GM18868 (cell line): ENCODE data around the gene ATL3.
A peak's percentile ranks its signal among the peaks of the same experiment; 100 is the strongest.
"Not testable (repeated sequence)": the region's sequence is repeated elsewhere in the genome, so short reads cannot be mapped to it uniquely, and the experiment has no call there.

Experiments
- ATAC-seq: cut with Tn5 transposase; IDR thresholded peaks from one replicate; pipeline ENCODE4 v1.9.1; 2021; ENCODE audit warnings: mild to moderate bottlenecking, moderate library complexity; ENCODE audit not compliant: unreplicated experiment

The ATL3 gene

DNA sequence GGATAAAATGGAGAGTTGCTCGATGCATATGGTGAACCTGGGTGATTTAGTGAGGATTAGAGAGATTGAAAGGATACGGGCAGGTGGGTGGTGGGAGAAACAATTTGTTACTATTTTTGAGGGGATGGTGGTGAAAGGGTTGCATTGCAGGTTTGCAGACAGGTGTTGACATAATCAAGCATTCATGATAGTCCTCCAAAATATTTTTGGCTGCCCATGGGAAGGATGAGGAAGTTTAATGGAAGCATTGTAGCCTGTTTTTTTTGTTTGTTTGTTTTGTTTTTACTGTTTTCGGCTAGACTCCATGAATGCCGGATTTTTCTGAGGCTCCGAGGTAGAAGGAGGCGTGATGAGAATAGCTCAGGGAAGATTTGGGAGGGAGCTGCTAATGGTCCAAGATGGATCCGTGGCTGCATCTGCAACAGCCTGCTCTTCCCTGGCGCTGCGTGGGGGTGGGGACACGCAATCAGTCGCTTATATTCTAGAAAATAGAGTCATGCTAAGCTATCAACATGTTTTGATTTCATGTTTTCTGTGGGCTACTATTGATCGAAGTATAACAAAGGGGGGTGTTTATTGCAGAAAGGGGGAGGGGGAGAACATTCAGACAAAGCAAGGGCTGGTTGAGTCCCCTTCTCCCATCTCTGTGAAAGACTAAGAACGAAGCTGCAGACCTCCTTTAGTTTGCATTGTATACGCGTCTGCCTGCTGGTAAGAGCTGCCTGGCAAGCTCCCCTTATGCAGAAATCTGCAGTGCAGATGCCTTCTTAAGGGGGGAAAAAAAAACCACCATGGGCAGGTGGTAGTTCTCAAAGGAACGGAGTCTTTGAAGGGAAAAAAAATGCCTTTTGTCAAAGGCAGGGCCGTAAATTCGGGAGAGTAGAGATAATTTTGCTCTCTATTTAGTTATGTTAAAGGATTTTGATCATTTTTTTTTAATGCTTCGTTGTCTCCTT is 11.2 kb upstream of the ATL3 start:
- no peak for ATAC-seq

DNA sequence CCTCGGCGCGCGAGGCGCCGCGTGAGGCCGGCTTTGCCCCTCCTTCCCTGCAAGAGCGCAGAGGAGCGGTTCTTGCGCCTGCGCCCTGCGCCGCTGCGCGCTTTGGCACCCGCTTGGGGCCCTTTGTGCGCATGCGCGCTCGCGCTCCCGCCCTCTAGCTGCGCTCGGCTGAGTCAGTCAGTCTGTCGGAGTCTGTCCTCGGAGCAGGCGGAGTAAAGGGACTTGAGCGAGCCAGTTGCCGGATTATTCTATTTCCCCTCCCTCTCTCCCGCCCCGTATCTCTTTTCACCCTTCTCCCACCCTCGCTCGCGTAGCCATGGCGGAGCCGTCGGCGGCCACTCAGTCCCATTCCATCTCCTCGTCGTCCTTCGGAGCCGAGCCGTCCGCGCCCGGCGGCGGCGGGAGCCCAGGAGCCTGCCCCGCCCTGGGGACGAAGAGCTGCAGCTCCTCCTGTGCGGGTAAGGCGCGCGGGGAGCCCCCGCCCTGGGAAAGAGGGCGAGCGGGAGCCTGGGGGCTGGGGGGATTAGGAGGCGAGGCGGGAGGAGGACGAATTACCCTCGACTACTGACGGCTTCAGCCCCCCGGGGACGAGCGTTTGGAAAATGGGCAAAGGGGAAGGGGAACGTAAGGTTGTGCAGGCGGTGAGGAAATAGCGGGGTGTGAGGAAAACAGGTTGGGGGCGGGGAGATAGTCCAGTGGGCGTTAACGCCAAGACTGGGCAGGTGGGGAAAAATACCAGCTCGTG is 10.3 kb upstream of the ATL3 start, which contains the start of gene RTN3:
TSS of gene RTN3 (plus strand) at position 180 of the 745 bp plus-strand sequence. CDS start at position 317, 137 bp downstream.
- ATAC-seq: peak; percentile 84

DNA sequence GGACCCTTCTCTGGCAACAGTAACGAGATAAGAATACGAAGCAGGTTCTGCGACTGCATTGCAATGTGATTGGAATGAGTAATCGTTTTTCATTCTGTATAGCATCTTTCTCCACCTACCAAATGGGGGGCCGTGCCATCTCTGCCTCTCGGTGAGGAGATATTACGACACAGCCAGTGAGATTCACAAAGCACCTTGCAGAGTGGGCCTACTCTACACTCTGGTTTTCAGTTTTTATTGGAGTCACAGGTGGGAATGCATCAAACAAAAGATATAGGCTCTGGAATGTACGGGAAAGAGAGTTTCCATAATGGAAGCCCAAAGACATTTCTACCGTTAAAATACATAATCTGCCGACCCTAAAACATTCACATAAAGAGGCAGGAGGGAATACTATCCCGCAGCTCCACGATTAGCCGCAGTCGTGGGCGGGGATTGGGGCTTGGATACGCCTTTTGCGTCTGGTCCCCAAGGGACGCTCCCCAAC is 9.7 kb upstream of the ATL3 start:
- ATAC-seq: no peak

DNA sequence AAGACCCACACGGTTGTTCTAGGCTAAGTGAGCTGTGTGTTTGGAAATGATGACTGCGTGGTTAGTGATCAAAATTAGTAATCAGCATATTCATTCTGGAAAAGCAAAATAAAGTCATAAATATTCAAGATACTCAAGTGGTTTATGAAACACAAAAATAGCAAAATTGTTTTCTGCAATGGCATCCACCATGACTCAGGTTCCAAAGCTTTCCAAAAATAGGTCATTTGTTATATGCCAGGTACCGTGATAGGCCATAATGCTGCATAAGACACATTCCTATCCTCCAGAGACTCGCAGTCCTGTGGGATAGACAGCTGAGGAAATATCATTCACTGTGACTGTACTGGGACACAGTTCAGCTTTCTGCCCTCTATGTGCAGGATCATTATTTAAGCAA is 2.4 kb upstream of the ATL3 start:
- ATAC-seq: no peak

DNA sequence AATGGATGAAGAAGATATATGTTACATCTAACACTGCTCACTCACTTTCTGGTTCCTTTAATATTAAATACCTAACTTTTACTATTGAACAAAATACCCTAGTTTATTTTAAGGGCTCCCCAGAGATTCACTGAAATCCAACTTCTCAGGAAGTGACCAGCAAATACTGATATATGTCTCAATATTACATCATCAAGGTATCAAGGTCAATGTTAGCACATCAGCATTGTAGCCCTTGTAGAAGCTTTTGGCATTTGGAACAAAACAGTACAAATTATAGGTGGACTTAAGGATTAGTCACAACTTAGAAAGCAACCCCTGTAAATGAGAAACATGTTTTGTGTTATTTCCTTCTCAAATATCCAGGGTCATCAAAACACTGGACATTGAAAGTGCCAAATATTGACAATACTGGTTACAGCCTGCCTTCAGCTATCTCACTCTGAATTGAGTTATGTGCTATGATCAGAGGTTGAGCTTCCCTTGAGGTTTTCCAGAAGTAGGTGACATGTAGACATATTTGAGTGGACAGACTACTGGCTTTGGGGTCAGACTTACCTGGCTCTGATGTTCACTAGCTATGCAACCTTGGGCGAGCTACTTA is 1.9 kb upstream of the ATL3 start:
- ATAC-seq: no peak

DNA sequence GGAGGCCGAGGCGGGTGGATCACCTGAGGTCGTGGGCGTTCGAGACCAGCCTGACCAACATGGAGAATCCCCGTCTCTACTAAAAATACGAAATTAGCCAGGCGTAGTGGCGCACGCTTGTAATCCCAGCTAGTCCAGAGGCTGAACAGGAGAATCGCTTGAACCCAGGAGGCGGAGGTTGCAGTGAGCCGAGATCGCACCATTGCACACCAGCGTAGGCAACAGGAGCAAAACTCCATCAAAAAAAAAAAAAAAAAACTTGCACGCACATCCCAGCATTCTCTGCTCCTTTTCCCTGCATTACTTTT is 934 bp upstream of the ATL3 start:
- no peak for ATAC-seq

DNA sequence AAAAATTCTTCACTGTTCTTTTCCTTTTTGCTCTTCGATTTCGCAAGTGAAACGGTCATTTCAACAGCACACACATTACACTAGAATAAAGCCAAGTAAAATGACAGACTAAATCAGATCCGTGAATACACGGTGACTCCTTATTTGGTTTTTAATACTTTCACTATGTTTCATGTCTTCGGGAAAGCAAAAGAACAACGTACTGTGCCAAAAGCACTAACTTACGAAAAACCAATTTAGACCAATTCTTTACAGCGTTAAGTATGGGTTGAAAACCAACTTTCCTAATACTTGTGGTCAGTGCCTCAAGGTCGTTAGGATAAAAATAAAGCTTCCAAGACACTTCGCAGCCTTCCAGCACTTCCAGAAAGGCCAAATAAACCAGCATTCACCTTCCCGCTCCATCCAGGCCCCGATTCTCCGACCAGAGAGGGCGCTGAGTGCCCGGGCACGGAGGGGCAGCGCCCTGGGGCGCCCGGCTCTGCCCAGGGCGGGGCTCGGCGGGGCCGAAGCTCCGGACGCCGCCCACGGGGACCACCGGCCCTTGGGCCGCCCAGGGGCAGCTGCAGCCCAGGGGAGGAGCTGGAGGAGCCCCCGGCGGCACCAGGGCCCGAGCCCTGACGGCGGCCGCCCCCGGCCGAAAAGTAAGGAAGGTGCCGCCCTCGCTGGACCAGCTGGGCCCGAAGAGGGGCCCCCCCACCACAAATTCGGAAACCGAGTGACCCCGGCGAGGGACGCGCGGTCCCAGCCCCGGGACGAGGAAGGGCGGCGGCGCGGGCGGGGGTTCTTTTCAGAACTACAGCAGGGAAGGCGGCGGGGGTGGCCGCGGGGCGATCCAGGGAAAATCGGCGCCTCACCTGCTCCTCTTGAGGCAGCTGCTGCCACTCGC is 499 bp downstream of the ATL3 start:
- ATAC-seq: peak; percentile 37

DNA sequence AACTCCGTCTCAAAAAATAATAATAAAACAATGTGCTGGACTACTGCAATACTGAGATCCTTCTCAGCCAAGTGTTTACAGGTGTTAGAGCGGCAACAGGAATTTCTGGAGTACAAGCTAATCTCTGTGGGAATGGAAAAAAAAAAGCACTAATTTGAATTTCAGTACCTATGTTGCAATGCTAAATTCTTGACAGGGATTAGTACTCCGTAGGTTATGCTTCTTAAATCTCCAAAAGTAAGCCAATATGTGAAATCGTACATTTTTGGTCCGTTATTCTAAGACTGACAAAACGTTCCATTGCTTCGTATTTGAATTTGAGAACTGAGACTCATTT is 1.1 kb downstream of the ATL3 start:
- ATAC-seq: no peak

DNA sequence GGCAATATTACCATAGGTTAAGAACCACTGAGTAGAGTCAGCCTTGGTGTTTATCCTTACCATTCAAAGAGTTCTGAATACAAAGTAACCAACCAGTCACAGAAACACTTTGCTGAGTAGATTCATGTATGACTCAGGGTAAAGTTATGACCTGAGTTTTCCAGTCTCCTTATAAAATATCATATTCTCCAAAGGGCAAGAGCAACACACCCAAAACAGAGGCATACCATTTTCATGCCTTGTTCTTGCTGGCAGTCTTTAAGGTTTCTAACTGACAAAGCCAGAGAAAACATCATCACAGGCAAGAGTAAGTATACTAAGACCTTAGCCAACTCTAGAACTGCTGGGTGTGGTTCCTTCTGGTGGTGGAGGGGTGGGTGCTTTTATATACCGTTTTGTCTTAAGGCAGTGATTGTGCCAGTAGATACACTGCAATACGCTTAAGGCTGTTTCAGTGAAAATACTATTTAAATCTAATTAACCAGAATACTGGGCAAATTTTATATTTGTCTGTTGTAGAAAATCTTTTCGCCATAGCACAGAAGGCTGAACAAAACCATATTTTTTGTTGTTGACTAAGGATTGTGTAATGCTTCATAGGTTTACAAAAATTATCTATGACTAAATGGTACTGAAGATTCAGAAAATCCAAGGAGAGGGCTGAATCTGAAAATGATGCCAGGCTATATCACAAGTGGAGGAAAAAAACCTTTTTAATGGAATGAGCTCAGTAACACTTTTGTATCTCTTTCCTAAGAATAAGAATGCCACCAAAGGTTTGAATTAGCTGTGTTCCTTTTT is 3.0 kb downstream of the ATL3 start:
- no peak for ATAC-seq

DNA sequence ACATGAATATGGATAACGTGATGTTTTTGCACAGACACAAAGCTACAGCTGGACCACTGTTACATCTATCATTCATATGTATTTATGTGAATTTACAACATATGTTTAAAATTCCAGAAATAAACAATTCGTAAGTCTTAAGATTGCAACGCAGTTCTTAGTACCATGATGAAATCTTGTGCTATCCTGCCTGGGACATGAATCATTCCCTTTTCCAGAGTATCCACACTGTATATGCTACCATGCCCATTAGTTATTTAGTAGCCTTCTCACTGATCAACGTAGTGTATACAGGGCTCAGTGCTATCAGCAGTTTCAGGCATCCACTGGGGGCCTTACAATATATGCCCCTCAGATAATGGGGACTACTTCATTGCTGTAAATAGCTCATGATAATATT is 4.3 kb downstream of the ATL3 start:
- no peak for ATAC-seq

DNA sequence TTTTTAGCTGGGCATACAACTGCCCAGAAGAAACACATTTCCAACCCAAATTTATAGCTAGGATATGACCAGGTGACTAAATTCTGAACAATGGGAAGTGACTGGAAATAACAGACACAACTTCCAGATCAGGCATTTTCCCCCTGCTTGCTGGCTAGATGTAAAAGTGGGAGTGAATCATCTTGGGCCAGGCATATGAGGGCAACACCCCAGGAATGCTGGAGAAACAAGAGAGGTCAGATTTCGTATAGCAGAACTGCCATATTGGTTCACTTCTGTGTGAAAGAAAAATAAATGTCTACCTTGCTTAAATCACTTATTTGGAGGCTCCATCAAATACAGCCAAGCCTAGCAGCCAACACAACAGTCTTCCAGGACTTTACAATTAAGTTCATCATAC is 7.4 kb downstream of the ATL3 start:
- no peak for ATAC-seq

DNA sequence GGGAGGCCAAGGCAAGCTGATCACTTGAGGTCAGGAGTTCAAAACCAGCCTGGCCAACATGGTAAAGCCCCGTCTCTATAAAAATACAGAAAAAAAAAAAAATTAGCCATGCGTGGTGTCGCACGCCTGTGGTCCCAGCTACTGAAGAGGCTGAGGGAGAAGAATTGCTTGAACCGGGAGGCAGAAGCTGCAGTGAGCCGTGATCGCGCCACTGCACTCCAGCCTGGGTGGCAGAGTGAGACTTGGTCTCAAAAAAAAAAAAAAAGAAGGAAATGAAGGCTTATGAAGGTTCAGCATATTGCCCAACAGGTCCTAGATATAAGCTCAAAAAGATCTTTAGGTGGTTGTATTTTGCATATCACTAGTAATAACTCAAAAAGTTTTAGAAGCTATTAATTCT is 10.2 kb downstream of the ATL3 start:
- ATAC-seq: no peak

DNA sequence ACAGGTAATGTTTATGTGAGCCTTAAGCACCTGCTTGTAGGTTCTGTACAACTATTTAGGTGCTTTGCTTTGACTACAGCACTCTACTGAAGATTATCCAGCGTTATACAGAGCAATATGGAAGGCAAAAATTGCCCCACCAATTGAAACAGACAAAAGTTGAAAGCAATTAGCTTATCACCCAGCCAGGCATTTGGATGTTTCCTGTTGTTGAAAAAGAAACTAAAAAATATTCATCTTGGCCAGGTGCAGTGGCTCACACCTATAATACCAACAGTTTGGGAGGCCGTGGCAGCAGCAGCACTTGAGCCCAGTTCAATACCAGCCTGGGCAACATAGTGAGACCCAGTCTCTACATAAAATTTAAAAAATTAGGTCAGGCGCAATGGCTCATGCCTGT is 18.5 kb downstream of the ATL3 start:
- no peak for ATAC-seq

DNA sequence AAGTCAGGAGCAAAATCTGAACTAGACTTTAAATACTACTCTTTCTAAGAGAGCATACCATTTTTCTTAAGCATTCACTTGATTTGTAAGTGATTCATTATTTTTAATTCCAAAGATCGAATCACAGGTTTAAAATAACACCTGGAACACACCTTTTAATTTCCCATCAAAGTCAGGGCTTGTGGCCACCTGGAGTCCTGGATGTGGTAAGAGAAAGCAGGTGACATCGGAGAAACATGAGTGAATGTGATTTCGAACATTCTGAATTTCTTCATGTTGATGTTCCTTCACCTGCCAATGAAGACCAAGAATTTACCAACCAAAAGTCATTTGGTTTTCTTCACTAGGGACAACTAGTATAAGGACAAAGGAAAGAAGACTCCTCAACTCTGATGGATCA is 28.0 kb downstream of the ATL3 start:
- no peak for ATAC-seq

DNA sequence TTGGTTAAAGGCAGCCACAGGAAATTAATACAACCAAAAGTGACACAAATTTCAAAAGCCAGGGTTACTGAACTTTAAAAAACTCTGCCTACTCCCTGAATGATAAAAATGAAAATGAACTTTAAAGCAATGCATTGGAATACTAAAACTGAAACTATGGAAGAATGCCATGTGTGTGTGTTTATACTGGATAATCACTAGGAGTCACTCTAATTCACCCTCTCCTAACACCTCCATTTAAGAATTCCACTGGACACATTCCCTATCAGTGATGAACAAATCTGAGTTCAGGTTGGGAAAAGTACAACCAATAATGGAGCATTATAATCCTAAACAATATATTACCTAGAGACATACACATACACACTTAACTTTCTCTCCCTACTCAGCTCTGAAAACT is 29.4 kb downstream of the ATL3 start:
- no peak for ATAC-seq

DNA sequence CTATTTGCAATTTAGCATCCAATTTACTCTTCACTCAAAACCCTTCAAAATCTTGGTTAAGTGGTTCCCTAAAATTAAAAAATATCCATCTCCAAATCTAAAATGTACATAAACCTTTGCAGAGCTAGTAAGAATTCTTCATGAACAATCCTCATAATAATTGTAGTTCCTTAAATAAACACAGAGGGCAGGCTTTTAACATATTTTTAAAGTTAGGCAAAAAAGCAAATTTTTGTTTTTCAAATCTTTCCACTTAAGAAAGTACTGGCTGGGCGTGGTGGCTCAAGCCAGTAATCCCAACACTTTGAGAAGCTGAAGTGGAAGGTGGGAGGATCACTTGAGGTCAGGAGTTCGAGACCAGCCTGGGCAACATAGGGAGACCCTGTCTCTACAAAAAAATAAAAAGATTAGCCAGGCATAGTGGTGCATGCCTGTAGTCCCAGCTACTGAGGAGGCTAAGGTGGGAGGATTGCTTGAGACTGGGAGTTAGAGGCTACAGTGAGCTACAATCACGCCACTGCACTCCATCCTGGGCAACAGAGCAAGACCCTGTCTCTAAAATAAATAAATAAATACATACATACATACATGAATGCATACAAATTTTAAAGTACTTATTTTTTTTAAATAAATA is 31.9 kb downstream of the ATL3 start:
- no peak for ATAC-seq

DNA sequence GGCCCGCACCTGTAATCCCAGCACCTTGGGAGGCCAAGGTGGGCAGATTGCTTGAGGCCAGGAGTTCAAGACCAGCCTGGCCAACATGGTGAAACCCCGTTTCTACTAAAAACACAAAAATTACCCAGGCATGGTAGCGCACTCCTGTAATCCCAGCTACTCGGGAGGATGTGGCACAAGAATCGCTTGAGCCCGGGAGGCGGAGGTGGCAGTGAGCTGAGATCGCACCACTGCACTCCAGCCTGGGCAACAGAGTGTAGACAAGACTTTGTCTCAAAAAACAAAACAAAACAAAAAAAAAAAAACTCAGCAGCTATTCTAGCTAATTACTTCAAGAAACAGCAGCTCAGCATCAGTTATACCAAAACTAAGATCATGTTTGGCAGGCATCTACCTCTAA is 32.7 kb downstream of the ATL3 start:
- not testable (repeated sequence) for ATAC-seq

DNA sequence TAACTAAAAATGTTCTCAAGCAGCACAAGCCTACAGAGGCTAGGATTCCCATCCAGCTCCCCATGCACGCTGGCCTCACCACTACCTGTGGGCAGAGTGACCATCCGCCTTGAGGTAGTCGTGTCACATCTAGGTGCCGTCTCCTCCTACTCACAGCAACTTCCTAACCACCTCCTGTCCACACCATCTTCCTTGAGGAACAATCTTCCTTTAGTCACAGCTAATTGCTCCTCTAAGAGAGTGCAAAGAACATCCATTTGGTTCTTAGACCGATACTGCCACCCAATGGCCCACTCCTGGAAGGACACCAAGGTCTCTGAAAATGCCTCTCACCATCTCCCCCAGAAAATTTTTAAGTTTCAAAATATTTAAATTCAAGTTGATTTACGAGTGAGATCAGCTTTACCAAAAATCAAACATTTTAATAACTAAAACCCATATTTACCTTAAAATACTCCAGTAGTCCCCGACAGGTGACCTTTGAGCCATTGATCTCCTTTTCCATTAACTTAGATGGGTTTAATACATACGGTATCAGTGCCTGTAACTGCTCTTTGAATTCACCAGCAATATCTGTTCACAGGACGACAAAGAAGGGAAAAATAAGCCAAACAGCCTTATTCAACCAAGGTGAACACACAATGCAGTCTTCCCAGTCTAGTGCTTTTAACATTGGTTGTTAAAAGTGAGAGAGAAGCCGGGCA is 35.3 kb downstream of the ATL3 start:
- no peak for ATAC-seq

DNA sequence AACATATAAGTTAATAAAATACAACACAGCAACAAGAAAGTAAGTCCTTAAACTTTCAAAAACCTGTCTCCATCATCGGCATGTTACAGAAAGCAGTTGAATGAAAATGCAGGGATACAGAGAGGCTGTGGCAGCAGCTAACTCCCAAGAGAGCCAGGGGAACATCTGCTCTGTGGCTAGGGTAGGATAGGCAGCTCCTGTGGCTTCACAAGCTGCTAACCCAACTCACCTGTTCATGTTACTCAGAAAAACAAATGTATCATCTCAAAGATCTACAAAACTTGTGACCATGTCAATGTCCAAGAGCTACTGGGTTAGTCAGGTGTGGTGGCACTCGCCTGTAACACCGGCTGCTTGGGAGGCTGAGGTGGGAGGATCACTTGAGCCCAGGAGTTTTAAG is 41.8 kb downstream of the ATL3 start:
- no peak for ATAC-seq
